Measurements from ENCODE around the gene DLGAP4.

Gene DLGAP4

DNA sequence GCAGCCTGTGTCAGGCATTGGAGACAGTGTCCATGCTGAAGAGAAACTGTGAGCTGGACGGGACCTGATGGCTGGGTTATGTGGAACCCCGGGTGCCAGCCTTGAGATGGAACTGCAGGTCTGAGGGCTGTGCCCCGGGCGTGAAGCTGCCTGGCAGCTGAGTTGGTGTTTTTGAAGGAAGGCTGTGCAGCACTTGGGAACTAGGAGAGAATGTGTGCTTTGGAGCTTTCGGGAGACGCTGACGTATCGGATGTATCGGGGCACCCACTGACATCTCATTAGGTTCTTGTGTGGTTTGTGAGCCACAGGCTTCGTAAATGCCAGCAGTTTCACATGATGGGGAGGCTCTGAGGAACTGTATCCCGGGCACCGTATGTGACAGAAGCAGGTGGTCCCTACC is 2.2 kb downstream of the DLGAP4 start:
- DNase-seq (ENCODE audit: low read depth): no peak

DNA sequence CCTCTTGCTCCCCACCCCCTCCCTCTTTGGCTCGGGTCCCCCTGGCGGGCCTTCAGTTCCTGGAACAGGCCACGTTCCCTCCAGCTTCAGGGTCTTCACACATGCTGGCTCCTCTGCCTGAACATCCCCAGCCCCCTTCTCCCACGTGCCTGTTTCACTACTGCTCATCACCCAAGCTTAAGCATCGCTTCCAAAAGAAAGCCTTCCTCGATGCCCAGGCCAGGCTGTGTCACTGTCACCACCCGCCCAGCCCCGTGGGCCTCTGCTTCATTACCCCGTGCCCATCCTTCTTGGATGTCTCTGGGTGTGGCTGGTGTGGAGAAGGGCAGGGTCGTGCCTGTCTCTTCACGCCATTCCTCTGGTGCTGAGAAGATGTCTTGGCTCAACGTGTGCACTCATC is 2.8 kb downstream of the DLGAP4 start:
- DNase-seq (ENCODE audit: low read depth): no peak

DNA sequence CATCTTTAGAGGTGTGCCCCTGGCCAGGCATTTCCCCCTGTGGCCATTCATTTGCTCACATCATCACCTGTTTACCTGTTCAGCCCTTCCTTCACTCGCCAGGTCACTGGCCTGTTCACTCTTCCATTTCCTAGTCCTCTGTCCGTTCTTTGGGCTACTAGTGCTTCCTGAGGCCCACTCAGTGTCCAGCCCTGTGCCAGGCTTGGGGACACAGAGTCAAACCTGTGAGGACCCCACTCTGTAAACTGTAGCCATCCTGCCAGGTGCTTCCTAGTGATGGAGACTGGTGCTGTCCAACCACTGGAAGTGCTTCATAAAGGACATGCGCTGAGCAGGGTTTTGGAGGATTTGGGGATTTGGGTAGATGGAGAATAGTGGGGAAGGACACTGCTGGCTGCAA is 3.5 kb downstream of the DLGAP4 start:
- no peak for DNase-seq (ENCODE audit: low read depth)

DNA sequence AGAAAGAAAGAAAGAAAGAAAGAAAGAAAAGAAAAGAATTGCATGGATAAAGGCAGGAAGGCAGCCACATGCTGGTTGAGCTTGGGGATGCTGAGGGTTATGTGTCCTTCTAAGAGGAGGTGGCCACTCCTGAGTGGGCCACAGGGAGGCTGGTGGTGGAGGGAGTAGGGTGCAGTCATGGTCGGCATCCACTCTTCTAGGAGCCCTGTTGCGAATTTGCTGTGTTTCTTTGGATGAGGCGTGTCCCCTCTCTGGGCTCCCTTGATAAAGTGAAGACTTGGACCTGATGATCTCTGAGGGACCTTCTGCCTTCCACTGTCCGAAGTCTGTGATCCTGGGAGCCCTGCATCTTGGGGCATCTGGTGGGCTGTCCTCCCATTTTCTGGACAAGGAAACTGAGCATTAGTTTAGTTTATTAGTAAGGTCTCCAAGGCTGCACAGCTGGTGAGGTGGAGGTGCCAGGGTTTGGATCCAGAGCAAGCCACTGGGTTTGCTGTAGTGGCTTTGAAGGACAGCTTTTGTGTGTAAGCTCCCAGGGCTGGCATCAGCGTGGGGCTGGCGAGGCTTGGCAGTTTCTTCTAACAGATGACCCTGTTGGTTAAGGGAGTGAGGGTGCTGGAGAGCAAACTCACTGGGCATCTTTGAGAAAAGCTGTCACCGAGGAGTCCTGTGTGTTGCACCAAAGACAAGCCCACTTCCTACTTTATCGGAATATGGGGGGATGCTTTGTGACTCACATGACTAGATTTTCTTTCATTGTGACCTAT is 4.3 kb downstream of the DLGAP4 start:
- DNase-seq (ENCODE audit: low read depth): no peak

DNA sequence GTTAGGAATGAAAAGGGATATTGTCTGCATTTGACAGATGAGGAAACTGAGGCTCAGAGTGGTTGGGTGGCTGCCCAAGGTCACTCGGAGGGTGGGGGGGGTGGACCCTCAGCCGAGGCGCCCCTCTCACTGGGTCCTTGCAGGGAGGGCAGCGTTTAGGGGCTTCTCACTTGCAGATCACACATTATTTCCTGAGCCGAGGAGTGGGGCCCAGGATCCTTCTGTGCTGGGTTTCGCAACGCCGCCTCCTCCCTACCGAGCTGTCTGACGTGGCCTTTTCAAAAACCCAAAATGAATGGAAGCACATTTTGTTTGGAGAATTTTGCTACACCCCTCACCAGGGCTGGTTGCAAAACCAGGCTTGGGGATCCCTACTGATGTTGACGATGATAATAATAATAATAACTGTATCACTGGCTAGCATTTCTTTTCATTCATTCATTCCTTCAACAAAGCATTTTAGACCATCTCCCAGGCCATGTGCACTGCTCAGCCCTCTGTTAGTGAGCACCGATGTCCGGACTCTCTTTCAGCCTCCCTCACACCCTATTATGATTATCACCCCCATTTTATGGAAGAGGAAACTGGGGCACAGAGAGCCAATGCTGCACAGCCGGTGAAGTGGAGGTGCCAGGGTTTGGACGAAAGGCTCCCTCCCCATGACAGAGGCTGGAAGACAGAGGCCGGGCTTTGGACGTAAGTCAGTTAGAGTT is 5.2 kb downstream of the DLGAP4 start:
- no peak for DNase-seq (ENCODE audit: low read depth)

DNA sequence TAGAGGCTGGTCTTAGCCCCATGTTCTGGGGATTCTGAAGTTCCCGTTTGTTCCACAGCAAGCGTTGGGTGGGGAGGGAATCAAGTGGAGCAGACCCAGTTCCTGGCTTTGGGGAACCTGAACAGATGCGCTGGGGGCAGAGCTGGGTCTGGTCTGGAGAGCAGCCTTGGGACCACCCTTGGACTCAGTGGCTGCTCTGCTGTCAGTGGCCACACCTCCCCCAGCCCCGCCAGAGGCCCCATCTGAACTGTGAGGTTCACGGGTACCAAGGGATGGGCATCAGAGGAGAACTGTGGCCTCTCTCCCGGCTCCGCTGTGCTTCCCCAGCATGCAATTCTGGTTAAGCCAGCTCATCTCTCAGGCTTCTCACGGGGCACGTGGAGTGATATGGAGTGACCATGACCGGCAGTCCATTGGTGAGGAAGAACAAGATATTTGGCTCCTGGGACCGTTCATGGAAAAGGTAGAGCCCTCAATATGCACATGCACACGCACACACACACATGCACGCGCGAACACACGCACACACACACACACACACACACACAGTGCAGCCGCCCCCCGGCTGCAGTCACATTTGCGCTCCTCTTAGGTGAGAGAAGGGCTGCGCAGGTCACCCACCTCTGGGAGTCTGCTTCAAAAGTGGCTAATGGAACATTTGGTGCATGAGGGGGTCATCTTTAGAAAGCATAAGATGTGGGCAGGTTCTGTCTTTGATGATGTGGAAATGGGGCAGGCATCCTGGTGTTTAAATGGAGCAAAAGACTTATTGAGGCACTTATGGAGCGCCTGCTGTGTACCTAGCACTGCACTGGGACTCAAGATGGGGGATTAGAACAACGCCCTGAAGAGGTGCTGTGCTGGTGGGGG is 6.0 kb downstream of the DLGAP4 start:
- no peak for DNase-seq (ENCODE audit: low read depth)

DNA sequence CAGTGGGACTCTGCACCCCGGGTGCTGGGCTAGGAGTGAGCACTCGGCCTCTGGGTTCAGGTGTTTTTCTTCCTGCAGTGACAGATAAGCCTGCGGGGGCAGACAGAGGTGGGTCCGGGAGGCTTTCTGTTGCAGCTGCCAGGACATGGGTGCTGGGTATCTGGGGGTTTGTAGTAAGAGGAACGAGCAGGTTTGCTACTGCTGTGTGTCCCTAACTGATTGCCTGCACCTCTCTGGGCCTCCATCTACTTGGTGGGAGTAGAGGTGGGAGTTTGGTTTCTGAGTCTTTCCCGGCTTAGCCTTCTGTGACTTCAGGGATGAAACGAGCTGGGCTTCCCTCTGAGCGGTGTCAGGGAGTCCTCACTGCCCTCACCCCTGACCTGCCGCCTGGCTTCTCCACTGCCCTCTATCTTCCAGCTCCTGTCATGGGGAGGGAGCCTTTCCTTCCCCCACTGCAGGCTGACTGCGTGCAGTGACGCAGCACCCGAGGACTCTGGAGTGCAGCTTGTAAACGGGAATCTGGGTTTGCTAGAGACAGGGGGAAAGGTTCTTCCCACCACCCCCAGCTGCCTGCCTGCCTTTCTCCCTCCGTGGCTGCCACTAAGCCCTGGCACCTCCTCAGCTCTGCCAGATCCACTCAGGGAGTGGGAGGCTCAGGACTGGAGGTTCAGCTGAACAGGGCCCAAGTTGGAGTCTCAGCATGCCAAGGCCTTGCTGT is 6.7 kb downstream of the DLGAP4 start:
- DNase-seq (ENCODE audit: low read depth): no peak

DNA sequence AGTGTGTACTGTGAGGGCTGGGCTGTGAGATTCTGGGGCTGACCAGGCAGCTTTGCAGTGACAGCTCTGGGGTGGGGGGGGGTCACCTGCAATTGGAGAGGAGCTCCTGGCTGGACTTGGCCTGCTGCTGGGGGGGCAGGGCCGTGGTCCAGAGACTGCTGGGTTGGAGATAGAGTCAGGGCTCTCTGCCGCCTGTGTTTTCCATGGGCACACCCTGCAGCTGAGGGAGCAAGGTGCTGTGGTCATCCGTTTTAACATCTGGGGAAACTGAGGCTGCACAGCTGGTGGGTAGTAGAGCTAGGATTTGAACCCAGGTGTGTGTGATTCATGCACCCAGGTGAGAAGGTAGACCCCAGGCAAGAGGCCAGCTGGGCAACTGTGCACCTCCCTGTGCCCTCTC is 7.3 kb downstream of the DLGAP4 start:
- DNase-seq (ENCODE audit: low read depth): no peak

DNA sequence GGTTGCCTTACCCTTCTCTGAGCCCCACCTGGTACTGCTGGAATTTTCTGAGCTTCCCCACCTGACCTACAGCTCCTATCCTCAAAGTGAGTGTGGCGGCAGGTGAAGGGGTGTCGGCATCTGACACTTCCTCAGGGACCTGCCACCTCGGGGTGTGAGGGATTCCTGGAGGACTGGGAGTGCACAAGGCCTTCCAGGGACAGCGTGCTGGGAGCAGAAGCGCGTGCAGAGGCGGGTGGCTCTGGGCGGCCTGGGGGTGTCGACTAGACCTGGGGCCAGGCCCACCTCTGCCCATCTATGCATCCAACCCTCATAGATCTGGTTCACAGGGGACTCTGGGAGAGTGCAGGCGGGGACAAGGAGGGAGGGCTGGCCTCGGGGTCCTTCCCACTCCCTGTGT is 7.8 kb downstream of the DLGAP4 start:
- DNase-seq (ENCODE audit: low read depth): no peak

DNA sequence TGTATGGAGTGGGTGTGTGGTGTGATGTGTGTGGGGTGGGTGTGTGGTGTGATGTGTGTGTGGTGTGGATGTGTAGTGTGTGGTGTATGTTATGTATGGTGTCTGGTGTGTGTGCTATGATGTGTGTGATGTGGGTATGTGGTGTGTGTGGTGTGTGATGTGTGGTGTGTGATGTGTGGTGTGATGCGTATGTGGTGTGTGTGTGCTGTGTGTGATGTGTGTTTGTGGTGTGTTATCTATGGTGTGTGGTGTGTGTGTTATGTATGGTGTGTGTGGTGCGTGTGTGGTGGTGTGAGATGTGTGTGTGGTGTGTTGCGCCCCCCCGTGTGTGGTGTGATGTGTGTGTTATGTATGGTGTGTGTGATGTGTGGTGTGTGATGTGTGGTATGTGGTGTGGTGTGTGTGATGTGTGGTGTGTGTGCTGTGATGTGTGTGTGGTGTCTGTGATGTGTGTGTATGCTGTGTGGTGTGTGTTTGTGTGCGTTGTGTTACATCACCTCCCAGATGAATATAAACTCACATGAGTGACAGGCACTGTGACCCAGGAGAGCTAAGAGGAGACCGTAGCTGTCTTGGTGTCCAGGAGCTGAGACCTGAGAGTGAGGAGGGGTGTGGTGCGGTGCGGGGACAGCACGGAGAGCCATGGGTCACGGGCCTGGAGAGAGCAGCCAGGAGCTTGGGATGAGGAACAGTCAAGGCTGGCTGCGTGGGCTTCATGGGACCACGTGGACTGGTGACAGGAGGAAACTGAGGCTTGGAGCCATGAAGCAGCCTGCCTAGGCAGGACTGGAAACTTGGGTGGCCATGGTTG is 8.8 kb downstream of the DLGAP4 start:
- no peak for DNase-seq (ENCODE audit: low read depth)

DNA sequence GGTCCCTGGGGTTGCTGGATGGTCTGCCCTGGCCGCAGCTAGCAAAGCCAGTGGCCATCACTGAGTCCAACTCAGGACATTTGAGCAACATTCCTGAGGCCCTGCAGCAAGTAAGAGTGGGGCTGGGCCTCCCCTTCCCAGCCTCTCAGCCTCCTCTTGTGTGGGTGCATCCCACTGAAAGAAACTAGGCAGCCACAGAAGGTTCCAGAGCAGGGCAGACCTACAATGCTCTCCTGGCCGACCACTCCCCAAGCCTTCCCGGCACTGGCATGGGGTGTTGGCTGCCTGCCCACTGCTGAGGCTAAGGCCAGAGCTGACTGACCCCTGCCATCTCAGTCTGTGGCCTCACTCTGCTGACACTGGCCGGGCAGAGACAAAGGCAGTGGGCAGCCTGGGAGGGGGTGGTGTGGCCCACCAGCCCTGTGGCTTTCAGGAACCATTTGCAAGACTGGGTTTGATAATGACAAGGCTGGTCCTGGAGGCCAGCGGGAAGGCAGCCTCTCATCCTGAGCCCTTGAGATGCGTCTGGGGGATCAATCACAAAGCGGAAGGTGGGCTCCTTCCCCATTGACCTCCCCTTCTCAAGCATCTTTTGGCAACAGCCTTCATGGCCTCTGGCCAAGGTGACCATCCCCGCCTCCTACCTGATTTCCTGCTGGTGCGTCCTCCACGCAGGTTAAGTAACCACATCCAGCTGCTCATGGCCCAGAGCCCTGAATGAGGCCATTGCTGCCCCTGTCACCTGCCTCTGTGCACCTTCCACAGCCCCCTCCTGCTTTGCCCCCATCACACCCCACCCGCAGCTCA is 9.6 kb downstream of the DLGAP4 start:
- DNase-seq (ENCODE audit: low read depth): no peak

DNA sequence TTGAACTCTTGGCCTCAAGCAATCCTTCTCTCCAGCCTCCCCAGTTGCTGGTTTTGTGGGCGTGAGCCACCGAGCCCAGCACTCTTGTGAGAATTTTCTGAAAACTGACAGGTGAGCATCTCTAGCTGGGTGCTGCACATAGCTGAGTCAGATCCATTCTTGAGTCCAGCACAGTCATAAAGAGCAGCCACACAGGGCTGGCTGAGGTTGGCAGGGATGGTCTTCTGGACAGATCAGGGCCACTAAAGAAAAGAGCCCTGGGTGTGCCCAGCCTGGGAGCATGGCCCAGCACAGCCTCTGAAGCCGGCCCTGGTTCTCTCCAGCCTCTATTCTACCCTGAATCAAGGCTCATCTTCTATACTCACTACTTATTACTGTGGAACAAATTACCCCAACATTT is 11.5 kb downstream of the DLGAP4 start:
- no peak for DNase-seq (ENCODE audit: low read depth)

DNA sequence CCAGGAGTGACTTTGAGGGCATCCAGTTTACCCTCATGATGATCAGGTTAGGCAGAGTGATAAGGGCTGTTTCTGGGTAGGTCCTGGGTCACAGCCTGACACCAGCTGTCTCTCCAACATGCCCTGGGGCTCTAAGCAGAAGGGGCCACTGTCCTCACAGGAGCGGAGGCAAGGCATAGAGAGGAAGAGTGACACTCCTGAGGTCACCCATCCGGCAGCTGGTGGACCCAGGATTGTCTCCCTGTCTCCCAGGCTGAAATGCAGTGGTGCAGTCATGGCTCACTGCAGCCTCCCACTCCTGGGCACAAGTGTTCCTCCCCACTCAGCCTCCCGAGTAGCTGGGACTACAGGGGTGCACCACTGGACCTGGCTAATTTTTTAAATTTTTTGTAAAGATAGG is 12.0 kb downstream of the DLGAP4 start:
- no peak for DNase-seq (ENCODE audit: low read depth)

DNA sequence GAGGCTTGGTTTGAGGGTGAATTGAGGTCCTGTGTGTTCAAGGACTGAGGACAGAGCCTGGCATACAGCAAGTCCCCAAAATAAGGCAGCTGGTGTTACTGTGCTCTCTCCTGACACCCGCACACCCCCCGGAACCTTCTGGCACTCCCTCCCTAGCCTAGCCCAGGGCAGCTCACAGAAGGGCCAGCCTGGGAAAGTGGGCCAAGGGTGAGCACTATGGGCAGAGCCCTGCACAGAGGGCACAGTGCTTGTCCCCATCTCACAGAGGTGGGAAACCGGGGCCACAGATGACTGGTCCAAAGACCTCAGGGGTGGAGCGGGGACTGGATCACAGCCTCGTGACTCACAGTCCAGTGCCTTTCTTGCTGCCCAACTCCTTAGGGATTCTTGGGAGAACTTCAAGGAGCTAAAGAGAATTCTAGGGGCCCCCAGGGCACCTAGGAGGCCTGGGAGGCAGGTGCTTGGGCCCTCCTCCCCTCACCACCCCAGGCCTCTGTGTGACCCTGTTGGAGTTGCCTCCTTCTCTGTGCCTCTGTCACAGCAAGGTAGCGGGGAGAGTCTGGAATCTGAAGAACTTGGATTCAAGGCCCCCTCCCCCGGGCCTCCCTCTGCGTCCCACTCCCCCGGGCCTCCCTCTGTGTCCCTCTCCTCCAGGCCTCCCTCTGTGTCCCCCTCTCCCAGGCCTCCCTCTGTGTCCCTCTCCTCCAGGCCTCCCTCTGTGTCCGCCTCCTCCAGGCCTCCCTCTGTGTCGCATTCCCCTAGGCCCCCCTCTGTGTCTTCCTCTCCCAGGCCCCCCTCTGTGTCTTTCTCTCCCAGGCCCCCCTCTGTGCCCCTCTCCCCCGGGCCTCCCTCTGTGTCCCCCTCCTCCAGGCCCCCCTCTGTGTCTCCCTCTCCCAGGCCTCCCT is 13.5 kb downstream of the DLGAP4 start:
- no peak for DNase-seq (ENCODE audit: low read depth)

DNA sequence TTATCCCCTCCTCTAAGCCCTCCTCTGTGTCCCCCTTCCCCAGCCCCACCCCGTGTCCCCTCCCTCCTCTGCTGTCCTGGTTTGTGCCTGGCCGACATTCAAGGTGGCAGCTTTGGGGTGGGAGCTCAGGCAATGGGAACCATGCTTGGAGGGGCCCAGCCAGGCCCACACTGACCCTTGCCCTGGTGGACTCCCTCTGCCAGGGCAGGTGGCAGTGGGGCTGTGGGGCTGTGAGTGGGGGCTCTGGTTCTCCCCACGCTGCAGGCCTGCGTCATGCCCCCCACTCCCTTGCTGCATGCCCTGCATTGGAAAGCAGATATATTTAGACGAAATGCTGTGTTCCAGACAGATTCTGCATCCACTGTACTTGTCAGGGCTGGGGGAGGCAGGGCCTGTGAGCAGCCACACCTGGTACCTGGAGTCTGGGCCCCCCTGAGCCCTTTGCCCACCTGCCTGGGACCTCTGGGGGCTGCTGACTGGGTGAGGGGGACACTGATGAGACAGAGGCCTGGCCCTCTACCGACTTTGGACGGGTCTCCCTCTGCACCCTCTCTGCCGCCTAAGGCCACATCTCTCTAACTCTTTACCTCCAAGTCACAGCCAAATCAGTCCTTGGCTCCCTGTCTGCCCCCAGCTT is 14.2 kb downstream of the DLGAP4 start:
- no peak for DNase-seq (ENCODE audit: low read depth)

DNA sequence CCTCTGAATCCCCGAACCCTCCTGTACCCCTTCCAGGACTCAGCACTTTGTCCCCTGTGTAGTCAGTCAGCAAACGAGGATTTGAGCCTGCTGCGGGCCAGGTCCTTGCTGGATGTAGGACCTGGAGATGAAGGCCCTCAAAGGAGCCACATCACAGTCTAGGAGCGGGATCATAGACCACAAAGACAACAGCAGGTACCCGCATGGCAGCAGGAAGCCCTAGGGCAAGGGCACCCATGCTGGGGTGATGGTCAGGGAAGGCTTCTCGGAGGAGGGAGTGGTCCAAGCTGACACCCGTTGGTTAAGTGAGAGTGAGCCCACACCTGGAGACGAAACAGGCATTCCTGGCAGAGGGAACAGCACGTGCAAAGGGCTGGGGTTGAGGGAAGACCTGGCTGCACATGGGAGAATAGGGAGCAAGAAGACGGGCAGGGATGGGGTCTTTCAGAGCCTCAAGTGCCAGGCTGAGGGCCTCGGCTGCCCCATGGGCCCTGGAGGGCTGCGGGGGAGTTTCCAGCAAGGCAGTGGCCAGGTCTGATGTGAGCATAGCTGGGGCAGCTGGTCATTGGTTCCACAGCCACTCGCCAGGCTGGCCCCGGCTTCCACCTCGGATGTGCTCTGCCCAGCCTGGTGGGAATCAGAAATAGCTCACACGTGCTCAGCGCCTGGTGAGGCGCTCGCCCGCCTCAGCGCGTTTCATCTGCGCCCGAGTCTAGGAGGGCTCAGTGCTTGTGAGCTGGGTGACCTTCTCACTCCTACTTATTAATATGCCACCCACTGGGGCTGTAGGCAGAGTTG is 15.0 kb downstream of the DLGAP4 start:
- DNase-seq (ENCODE audit: low read depth): no peak

DNA sequence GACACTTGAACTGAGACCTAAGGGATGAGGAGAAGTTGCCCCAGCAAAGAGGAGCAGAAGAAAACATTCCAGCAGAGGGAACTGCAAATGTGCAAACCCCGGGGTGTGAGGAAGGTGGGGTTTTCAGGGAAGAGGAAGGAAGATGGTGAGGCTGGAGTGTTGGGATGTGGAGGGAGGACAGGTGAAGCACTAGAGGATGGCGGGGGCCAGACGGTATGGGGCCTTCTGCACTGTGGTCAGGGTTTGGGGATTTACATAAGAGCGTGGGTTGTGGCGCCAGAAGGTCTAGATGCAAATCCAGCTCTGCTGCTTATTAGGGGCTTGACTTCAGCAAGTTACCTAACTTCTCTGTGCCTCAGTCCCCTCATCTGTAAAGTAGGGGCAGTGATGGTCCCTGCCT is 16.0 kb downstream of the DLGAP4 start:
- DNase-seq (ENCODE audit: low read depth): no peak

DNA sequence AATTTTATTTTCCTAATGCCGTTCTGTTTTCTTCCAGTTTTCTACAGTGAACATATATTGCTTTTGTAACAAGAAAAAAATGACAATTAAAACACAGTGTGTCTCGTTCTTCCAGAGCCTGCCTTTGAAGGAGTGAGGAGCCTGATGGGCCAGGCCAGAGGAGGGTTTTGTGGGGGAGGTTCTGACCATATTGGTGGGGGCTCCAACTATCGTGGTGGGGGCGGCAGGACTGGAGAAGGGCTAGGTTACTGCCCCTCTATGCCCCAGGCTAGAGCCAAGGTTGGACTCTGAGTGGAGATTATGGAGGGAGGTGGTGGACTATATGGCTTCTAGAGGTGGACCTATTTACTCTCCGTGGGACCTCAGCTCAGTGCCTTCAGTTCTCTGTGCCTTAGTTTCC is 24.0 kb downstream of the DLGAP4 start:
- DNase-seq (ENCODE audit: low read depth): no peak

All from activated T-cell treated with anti-CD3 and anti-CD28 coated beads for 48 hours (primary cell).